Endothelial cell of hepatic sinusoid (primary cell): ENCODE data around the gene FN3K.
"Not testable (repeated sequence)": the region's sequence is repeated elsewhere in the genome, so short reads cannot be mapped to it uniquely, and the experiment has no call there.

Experiments used
- in situ Hi-C: cut with HindIII; loops from 2 replicates; pipeline ENCODE4 v1.10.0; 2017; ENCODE audit warnings: low sequenced_read_pairs

The FN3K gene

GRCh38 chr17:82736511-82737185, 1.2 kb downstream of the FN3K start:
- in situ Hi-C loops: no loop called here

GRCh38 chr17:82737967-82738877, 2.8 kb downstream of the FN3K start:
- in situ Hi-C loops: no loop called here

GRCh38 chr17:82740906-82741759, 5.7 kb downstream of the FN3K start:
- in situ Hi-C loops: no loop called here

- in situ Hi-C loops: no loop called here
These were observed 8.2 kb downstream of the FN3K start for GRCh38 chr17:82743344-82744219.

- in situ Hi-C loops: not testable (repeated sequence)
These were observed 9.3 kb downstream of the FN3K start for GRCh38 chr17:82744736-82745135.

- in situ Hi-C loops: no loop called here
These were observed 10.1 kb downstream of the FN3K start for GRCh38 chr17:82745524-82745923.

GRCh38 chr17:82748756-82749155, 13.3 kb downstream of the FN3K start:
- in situ Hi-C loops: no loop called here

GRCh38 chr17:82750241-82750908, 15.0 kb downstream of the FN3K start:
- in situ Hi-C loops: no loop called here

- in situ Hi-C loops: no loop called here
These were observed 15.8 kb downstream of the FN3K start for GRCh38 chr17:82751171-82751570.

- in situ Hi-C loops: no loop called here
These were observed 16.4 kb downstream of the FN3K start, which contains the start of gene TBCD for GRCh38 chr17:82751571-82752370. TSS of gene TBCD (plus strand) at chr17:82752065. CDS start at chr17:82752194, 129 bp downstream.

GRCh38 chr17:82752371-82753200, 17.2 kb downstream of the FN3K start:
- in situ Hi-C loops: no loop called here

- in situ Hi-C loops: no loop called here
These were observed 17.7 kb downstream of the FN3K start for GRCh38 chr17:82753201-82753464.

- in situ Hi-C loops: no loop called here
These were observed 19.1 kb downstream of the FN3K start for GRCh38 chr17:82754297-82755208.

- in situ Hi-C loops: no loop called here
These were observed 20.8 kb downstream of the FN3K start for GRCh38 chr17:82756166-82756565.

GRCh38 chr17:82765371-82765770, 30.0 kb downstream of the FN3K start:
- in situ Hi-C loops: no loop called here

- in situ Hi-C loops: no loop called here
These were observed 31.8 kb downstream of the FN3K start for GRCh38 chr17:82767041-82767754.

- in situ Hi-C loops: no loop called here
These were observed 33.6 kb downstream of the FN3K start for GRCh38 chr17:82769041-82769440.
